DMS153 treated with DMSO at 0.1 percent for 48 hours (cell line): ENCODE data around the gene GDPD2.

ENCODE experiments used
- DNase-seq: peaks from one replicate; lab custom pipeline; 2025; ENCODE audit not compliant: unreplicated experiment; lab: John Stamatoyannopoulos, UW

The GDPD2 gene

GRCh38 chrX:70476166-70476933 lies 53.2 kb downstream of the GDPD2 start:
- no peak for DNase-seq

- DNase-seq = no peak
These were observed 54.0 kb downstream of the GDPD2 start for GRCh38 chrX:70476934-70477733.

- no peak for DNase-seq
These were observed 54.6 kb downstream of the GDPD2 start for GRCh38 chrX:70477734-70478075.

GRCh38 chrX:70478526-70479245 lies 55.6 kb downstream of the GDPD2 start:
- DNase-seq = no peak

- DNase-seq = no peak
These were observed 56.3 kb downstream of the GDPD2 start for GRCh38 chrX:70479247-70479921.

GRCh38 chrX:70479922-70480659 lies 57.0 kb downstream of the GDPD2 start:
- no peak for DNase-seq

- DNase-seq = no peak
These were observed 57.5 kb downstream of the GDPD2 start for GRCh38 chrX:70480660-70481018.

GRCh38 chrX:70481471-70482270 lies 58.6 kb downstream of the GDPD2 start:
- no peak for DNase-seq

- DNase-seq = no peak
These were observed 59.2 kb downstream of the GDPD2 start for GRCh38 chrX:70482300-70482699.
